ENCODE results near the gene CCDC150. TPM values are rescaled to one million over a fixed set of nuclear protein-coding genes. Genes with fewer than 3 reads are reported as not detected.

The CCDC150 gene
- total and polyA plus RNA-seq, 8 donors: 0.29 to 19.8 (median 3.2) TPM; not detected in 1

DNA sequence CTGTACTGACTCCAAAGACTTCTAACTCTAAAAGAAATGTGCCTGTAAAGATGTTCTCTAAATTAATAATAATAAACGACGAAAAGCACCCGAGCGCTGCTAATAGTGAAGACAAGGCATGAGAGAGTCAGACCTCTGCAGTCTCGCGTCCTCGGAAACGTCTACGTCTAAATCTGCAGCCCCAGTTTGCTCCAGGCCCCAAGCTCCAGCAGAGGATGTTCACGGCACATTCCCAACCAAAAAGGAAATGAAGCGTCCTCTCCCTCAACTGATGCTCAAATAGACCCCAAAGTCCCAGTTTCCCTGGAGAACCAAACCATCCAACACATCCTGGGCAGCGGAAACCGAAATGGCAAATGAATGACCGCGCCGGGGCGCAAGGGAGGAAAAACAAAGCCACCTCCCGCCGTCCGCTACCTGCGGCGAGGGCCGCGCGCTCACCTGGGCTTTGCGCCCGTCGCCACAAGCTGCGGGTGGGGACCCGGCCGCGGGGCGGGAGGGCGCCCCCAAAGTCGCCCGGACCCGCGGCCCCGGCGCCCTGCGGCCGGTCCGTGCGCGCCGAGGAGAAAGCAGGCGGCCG lies 47.1 kb upstream of the CCDC150 start:
- no peaks in the 10 kb centered on the region for H3K9me3 ChIP-seq
- peaks cover 0 to 15% (median 13%) of the 10 kb centered on the region in 4 donors for H3K4me1 ChIP-seq
- DNase-seq: peak in 1 of 2 donors; percentile 71
- intact Hi-C loops (cut with DNase I; ENCODE audit: low total_unique reads): no loop called here
- peak overlapping the region in 1 of 5 donors; percentile 51 for H3K27ac ChIP-seq
- H3K36me3 ChIP-seq: no peaks in the 10 kb centered on the region
- TF ChIP-seq CTCF (IDR thresholded peaks at IDR 0.05) (no peak), POLR2AphosphoS5 (IDR thresholded peaks at IDR 0.05) (no peak), POLR2A (IDR thresholded peaks at IDR 0.05) (no peak), EP300 (IDR thresholded peaks at IDR 0.05) (no peak)
- 1 to 8% (median 2%) methylated on average over 16 to 48 of the region's 48 CpGs for WGBS, 5 donors
- H3K27me3 ChIP-seq: peaks cover 0 to 75% (median 31%) of the 10 kb centered on the region in 3 donors
- H3K4me3 ChIP-seq: peak overlapping the region; percentile 57 to 73 (median 66)

DNA sequence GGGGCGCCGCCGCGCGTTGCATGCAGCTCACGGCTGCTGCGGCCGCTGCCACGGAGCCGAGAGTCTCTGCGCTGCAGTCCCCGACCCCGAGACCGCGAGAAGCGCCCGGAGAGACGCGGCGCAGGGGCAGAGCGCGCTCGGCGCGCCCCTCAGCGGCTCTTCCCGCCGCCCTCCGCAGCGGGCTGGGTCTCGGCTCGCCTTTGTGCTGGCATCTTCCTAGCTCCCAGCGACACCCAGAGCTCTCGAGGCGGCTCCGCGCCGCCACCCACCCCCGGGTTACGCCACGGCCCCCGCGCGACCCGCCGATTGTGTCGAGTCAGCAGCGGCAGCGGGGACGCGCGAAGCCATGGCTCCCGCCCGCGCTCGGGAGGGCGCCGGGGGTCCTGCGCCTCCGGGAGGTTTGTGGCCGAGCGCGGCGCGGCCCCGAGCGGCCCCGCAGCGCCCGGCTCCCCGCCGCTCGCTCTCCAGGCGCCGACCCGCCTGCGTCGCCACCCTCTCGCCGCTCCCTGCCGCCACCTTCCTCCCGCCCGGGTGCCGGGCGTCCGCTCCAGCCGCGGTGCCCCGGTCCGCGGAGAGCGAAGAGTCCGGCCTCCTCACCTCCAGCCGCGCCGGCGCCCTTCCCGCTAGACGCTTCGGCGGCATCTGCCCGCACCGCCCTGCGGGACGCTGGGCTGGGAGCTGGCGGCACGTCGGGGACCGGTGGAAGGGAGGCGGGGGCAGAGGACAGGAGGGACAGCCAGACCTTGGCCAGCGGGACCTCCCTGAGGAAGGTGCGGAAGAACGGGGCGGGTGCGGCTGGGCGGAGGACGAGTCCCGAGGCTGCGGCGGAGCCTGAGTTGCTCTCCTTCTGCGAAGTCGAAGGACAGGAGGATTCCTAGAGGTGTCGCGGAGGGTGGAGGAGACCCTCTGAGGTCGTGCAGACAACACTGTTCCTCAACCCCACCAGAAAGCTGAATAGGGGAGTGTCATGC lies 46.3 kb upstream of the CCDC150 start, which contains the start of gene HECW2:
Gene HECW2, minus strand, starts transcription at position 644 of the 971 bp plus-strand sequence.
- WGBS, 5 donors: 0 to 3% (median 1%) methylated on average over 32 to 125 of the region's 125 CpGs
- TF ChIP-seq POLR2A (IDR thresholded peaks at IDR 0.05) (no peak), CTCF (IDR thresholded peaks at IDR 0.05) (no peak), EP300 (IDR thresholded peaks at IDR 0.05) (no peak), POLR2AphosphoS5 (IDR thresholded peaks at IDR 0.05) (no peak)

DNA sequence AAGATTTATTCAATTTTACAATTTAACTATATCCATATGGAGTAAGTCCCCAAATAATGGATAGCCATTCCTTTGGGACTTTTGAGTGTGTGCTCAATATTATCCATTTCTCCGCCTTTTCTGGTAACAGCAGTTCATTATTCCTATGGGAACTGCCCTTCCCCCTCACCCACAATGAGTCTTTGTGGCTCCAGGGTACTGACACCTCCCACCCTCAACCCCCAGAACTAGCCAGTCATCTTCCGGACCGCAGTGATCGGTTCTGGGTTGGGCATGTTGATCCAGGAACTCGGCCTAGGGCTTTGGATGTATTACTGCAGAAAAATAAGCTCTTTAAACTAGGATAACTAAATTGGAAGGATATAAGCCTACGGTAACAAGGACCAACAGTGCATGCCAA lies 45.4 kb upstream of the CCDC150 start:
- Histone ChIP-seq H3K27me3 (peaks cover 0 to 73% (median 31%) of the 10 kb centered on the region in 3 donors), H3K9me3 (no peaks in the 10 kb centered on the region), H3K36me3 (no peaks in the 10 kb centered on the region), H3K4me3 (no peak overlapping the region), H3K27ac (no peak overlapping the region), H3K4me1 (peaks cover 0 to 15% (median 13%) of the 10 kb centered on the region in 4 donors)
- intact Hi-C loops (cut with DNase I; ENCODE audit: low total_unique reads): no loop called here
- TF ChIP-seq CTCF (IDR thresholded peaks at IDR 0.05): no peak
- TF ChIP-seq POLR2AphosphoS5 (IDR thresholded peaks at IDR 0.05): no peak
- TF ChIP-seq EP300 (IDR thresholded peaks at IDR 0.05): no peak
- no peak for TF ChIP-seq POLR2A (IDR thresholded peaks at IDR 0.05)
- no peak for DNase-seq
- WGBS, 5 donors: 85 to 92% (median 90%) methylated on average over 6 of the region's 6 CpGs

More for the DNA sequence above, 46.3 kb upstream of the CCDC150 start, which contains the start of gene HECW2:
- H3K27ac ChIP-seq: peak within 1 kb of the TSS in 3 of 5 donors; percentile 30 to 51 (median 39)
- intact Hi-C loops (cut with DNase I; ENCODE audit: low total_unique reads): no loop called here
- peaks cover 0 to 79% (median 31%) of the 10 kb centered on the region in 3 donors for H3K27me3 ChIP-seq
- no peaks in the 10 kb centered on the region for H3K36me3 ChIP-seq
- DNase-seq: peak in 1 of 2 donors; percentile 84
- peak within 1 kb of the TSS; percentile 57 to 73 (median 66) for H3K4me3 ChIP-seq
- no peaks in the 10 kb centered on the region for H3K9me3 ChIP-seq
- H3K4me1 ChIP-seq: peaks cover 0 to 15% (median 13%) of the 10 kb centered on the region in 4 donors

DNA sequence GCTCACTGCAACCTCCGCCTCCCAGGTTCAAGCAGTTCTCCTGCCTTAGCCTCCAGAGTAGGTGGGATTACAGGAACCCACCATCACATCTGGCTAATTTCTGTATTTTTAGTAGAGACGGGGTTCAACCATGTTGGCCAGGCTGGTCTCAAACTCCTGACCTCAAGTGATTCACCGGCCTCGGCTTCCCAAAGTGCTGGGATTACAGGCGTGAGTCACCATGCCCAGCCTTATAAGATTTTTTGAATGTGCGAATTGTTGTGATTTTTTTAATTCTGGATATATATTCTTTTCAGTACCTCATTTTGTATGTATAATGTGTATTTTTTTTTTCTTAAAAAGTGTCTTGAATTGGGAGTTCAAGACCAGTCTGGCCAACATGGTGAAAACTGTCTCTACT lies 42.0 kb upstream of the CCDC150 start:
- Histone ChIP-seq H3K4me3 (no peak overlapping the region), H3K27ac (no peak overlapping the region), H3K4me1 (peaks cover 0 to 10% (median 8%) of the 10 kb centered on the region in 4 donors), H3K36me3 (no peaks in the 10 kb centered on the region), H3K9me3 (no peaks in the 10 kb centered on the region), H3K27me3 (peaks cover 0 to 41% (median 18%) of the 10 kb centered on the region in 3 donors)
- TF ChIP-seq EP300 (IDR thresholded peaks at IDR 0.05): no peak
- no peak for TF ChIP-seq CTCF (IDR thresholded peaks at IDR 0.05)
- no peak for TF ChIP-seq POLR2AphosphoS5 (IDR thresholded peaks at IDR 0.05)
- TF ChIP-seq POLR2A (IDR thresholded peaks at IDR 0.05): no peak
- 91 to 95% (median 94%) methylated on average over 6 of the region's 6 CpGs for WGBS, 5 donors
- DNase-seq: no peak
- intact Hi-C loops (cut with DNase I; ENCODE audit: low total_unique reads): no loop called here

Data from stomach (tissue), 9 donors.